ENCODE measurements around the gene MAN1B1.

The MAN1B1 gene

DNA sequence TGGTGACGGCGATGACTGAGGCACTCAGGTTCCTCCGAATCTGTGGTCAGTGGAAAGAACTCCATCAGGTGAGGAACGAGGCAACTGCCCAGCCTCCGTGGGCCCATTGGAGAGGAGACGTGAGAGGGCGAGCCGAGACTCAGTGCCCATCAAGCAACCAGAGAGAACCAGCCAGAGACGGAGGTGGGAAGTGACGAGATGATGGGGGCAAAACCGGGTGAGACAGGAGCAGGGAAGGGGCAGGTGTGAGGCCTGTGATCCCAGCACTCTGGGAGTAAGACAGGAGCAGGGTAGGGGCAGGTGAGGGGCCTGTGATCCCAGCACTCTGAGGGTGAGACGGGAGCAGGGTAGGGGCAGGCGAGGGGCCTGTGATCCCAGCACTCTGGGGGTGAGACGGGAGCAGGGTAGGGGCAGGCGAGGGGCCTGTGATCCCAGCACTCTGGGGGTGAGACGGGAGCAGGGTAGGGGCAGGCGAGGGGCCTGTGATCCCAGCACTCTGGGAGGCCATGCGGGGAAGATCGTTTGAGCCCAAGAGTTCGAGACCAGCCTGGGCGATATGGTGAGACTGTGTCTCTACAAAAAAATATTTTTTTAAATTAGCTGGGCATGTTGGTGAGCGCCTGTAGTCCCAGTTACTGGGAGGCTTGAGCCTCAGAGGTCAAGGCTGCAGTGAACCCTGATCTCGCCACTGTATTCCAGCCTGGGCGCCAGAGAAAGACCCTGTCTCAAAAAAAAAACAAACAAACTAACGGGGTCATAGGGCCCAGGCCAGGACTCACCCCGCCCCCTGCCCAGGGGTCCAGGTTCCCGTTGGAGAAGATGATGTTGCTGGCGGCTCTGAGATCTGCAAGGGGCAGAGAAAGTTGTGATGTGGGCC lies 24.4 kb downstream of the MAN1B1 start:
- in situ Hi-C loops (cut with HindIII; ENCODE audit: low sequenced_read_pairs): no loop called here
- no peak for DNase-seq (ENCODE audit: low read depth, low spot score)
- no peak for TF ChIP-seq CTCF (IDR thresholded peaks at IDR 0.05; ENCODE audit: low read depth, low read length)

DNA sequence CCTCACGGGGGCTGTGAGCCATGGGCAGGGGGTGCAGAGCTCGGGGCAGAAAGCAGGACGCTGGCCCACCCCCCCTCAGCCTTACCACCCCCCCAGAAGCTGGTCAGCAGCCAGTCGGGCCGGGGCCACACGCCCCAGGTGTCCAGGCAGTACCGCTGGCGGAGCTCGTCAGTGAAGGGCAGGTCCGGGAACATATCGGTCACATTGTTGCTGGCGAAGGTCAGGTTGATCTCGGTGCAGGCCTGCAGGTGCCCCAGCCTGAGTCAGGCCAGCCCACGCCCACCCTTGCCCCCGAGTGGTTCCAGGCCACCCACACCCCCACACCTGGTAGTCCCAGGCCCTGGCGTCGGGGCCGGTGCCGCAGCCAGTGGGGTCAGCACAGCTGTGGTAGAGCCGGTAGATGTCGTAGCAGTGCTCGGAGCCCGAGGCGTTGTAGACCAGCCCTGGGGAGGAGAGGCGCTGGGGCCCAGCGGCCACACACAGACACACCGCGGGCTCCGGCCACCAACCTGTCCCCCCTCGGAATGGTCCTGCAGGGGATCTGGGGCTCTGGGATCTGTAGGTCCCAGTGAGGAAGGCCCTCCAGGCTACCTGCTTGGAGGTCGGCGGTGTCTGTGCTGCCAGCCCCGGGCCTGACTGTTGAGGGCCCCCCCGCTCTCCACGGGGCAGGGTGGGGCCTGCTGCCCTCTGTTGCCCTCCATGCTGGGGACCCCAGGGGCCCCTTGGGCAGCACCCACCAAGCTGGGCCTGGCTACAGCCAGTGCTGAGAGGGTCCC lies 25.2 kb downstream of the MAN1B1 start:
- H3K4me3 ChIP-seq (ENCODE audit: low read depth, low read length): no peak overlapping the region
- no peak for TF ChIP-seq CTCF (IDR thresholded peaks at IDR 0.05; ENCODE audit: low read depth, low read length)
- DNase-seq (ENCODE audit: low read depth, low spot score): no peak
- in situ Hi-C loops (cut with HindIII; ENCODE audit: low sequenced_read_pairs): no loop called here

More for the DNA sequence above, 24.4 kb downstream of the MAN1B1 start:
- no peak overlapping the region for H3K4me3 ChIP-seq (ENCODE audit: low read depth, low read length)

GRCh38 chr9:137112564-137113384 lies 26.0 kb downstream of the MAN1B1 start:
- in situ Hi-C loops (cut with HindIII; ENCODE audit: low sequenced_read_pairs): no loop called here
- DNase-seq (ENCODE audit: low read depth, low spot score): no peak
- TF ChIP-seq CTCF (IDR thresholded peaks at IDR 0.05; ENCODE audit: low read depth, low read length): no peak
- no peak overlapping the region for H3K4me3 ChIP-seq (ENCODE audit: low read depth, low read length)

- DNase-seq (ENCODE audit: low read depth, low spot score): no peak
- in situ Hi-C loops (cut with HindIII; ENCODE audit: low sequenced_read_pairs): no loop called here
- H3K4me3 ChIP-seq (ENCODE audit: low read depth, low read length): no peak overlapping the region
- no peak for TF ChIP-seq CTCF (IDR thresholded peaks at IDR 0.05; ENCODE audit: low read depth, low read length)
Measured at GRCh38 chr9:137113385-137114159, 26.8 kb downstream of the MAN1B1 start.

DNA sequence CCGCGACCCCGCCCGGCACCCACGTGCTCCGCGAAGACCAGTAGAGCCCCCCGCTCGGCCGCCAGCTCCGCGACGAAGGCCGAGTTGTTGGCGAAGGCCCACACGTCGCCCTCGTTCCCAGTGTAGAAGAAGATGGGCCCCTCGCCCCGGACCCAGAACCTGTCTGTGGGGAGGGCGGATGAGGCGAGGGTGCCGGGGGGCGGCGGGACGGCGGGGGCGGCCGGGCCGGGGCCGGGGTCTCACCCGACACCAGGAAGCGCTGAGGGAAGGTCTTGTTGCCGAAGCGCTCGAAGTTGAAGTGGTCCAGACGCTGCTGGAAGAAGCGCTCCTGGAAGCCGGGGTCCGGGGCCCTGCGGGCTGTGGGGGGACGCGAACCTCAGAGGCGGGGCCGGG lies 27.4 kb downstream of the MAN1B1 start:
- TF ChIP-seq CTCF (IDR thresholded peaks at IDR 0.05; ENCODE audit: low read depth, low read length): no peak
- in situ Hi-C loops (cut with HindIII; ENCODE audit: low sequenced_read_pairs): no loop called here
- peak overlapping the region; percentile 41 for H3K4me3 ChIP-seq (ENCODE audit: low read depth, low read length)
- DNase-seq (ENCODE audit: low read depth, low spot score): no peak
